OCI-LY3 (cell line): Measurements from ENCODE around the gene BABAM2.

Experiments
- CTCF ChIP-seq: fragments of 200-600, 300-600 bp; sonication (generic); IDR thresholded peaks from 2 replicates; pipeline ENCODE4 v1.5.1; 2014; ENCODE audit warnings: antibody characterized with exemption, low read length, low read depth
- EZH2phosphoT487 ChIP-seq: fragments of 200-600 bp; shearing (Covaris generic); IDR thresholded peaks from 2 replicates; pipeline ENCODE4 v1.6.1; 2018; ENCODE audit warnings: antibody characterized with exemption, mixed run types, low read depth

- TF ChIP-seq CTCF (no peak), EZH2phosphoT487 (no peak)
Measured at GRCh38 chr2:28089486-28089885, 199.0 kb downstream of the BABAM2 start.
